Measurements from ENCODE around the gene DOK4.

GRCh38 chr16:57422026-57422944, 64.0 kb downstream of the DOK4 start:
- peak; percentile 79 for TF ChIP-seq CTCF (conservative IDR thresholded peaks at IDR 0.05; ENCODE audit: low read depth, low read length)
- no peak for TF ChIP-seq EZH2 (IDR thresholded peaks at IDR 0.05; ENCODE audit: low read length, unreplicated experiment)
